ENCODE results near the gene NREP. TPM values are rescaled to one million over a fixed set of nuclear protein-coding genes. Genes with fewer than 3 reads are reported as not detected.
"Not testable (repeated sequence)": the region's sequence is repeated elsewhere in the genome, so short reads cannot be mapped to it uniquely, and the experiment has no call there.

NREP gene
- total and polyA plus RNA-seq, 8 donors: 33.9 to 1,154 (median 1,003) TPM

GRCh38 chr5:111720333-111720890 is 36.6 kb downstream of the NREP start:
- no peak overlapping the region for H3K4me3 ChIP-seq
- H3K4me1 ChIP-seq: no peaks in the 10 kb centered on the region
- H3K9me3 ChIP-seq: no peaks in the 10 kb centered on the region
- no peak for ATAC-seq
- intact Hi-C loops (cut with DNase I): no loop called here
- TF ChIP-seq, protein P1, sequence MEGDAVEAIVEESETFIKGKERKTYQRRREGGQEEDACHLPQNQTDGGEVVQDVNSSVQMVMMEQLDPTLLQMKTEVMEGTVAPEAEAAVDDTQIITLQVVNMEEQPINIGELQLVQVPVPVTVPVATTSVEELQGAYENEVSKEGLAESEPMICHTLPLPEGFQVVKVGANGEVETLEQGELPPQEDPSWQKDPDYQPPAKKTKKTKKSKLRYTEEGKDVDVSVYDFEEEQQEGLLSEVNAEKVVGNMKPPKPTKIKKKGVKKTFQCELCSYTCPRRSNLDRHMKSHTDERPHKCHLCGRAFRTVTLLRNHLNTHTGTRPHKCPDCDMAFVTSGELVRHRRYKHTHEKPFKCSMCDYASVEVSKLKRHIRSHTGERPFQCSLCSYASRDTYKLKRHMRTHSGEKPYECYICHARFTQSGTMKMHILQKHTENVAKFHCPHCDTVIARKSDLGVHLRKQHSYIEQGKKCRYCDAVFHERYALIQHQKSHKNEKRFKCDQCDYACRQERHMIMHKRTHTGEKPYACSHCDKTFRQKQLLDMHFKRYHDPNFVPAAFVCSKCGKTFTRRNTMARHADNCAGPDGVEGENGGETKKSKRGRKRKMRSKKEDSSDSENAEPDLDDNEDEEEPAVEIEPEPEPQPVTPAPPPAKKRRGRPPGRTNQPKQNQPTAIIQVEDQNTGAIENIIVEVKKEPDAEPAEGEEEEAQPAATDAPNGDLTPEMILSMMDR (IDR thresholded peaks at IDR 0.05): no peak
- DNase-seq: no peak
- H3K36me3 ChIP-seq: no peaks in the 10 kb centered on the region
- H3K27ac ChIP-seq: no peak overlapping the region
- no peaks in the 10 kb centered on the region for H3K27me3 ChIP-seq

GRCh38 chr5:111719773-111720172 is 37.2 kb downstream of the NREP start:
- Histone ChIP-seq H3K36me3 (no peaks in the 10 kb centered on the region), H3K27ac (no peak overlapping the region), H3K27me3 (no peaks in the 10 kb centered on the region), H3K9me3 (no peaks in the 10 kb centered on the region), H3K4me1 (no peaks in the 10 kb centered on the region), H3K4me3 (no peak overlapping the region)
- TF ChIP-seq, protein P1 (IDR thresholded peaks at IDR 0.05): no peak
- intact Hi-C loops (cut with DNase I): no loop called here
- DNase-seq (no peak), ATAC-seq (peak; percentile 24)

- H3K27ac ChIP-seq; intact Hi-C loops (cut with DNase I); H3K27me3 ChIP-seq; H3K4me3 ChIP-seq; DNase-seq; H3K9me3 ChIP-seq; ATAC-seq; H3K36me3 ChIP-seq; H3K4me1 ChIP-seq: not testable (repeated sequence)
These were observed 40.2 kb downstream of the NREP start for GRCh38 chr5:111716789-111717188.

GRCh38 chr5:111707630-111708164 is 49.3 kb downstream of the NREP start:
- ATAC-seq (no peak), DNase-seq (no peak)
- Histone ChIP-seq H3K4me1 (no peaks in the 10 kb centered on the region), H3K9me3 (peaks cover 0 to 10% of the 10 kb centered on the region in 2 donors), H3K4me3 (no peak overlapping the region), H3K36me3 (no peaks in the 10 kb centered on the region), H3K27ac (no peak overlapping the region), H3K27me3 (no peaks in the 10 kb centered on the region)
- TF ChIP-seq, protein P1 (IDR thresholded peaks at IDR 0.05): no peak
- intact Hi-C loops (cut with DNase I): no loop called here

- Histone ChIP-seq H3K4me1 (no peaks in the 10 kb centered on the region), H3K27me3 (no peaks in the 10 kb centered on the region), H3K27ac (no peak overlapping the region), H3K4me3 (no peak overlapping the region), H3K36me3 (no peaks in the 10 kb centered on the region), H3K9me3 (no peaks in the 10 kb centered on the region)
- TF ChIP-seq, protein P1 (IDR thresholded peaks at IDR 0.05): no peak
- intact Hi-C loops (cut with DNase I): no loop called here
- ATAC-seq (no peak), DNase-seq (no peak)
These were observed 50.6 kb downstream of the NREP start for GRCh38 chr5:111706345-111706744.
